Measurements from ENCODE around the gene KCNG2.
"Not testable (repeated sequence)": the region's sequence is repeated elsewhere in the genome, so short reads cannot be mapped to it uniquely, and the experiment has no call there.

Gene KCNG2

GRCh38 chr18:79851950-79852349 is 54.2 kb downstream of the KCNG2 start:
- no peak for DNase-seq (ENCODE audit: low read depth in 2 of 3, low spot score in 2 of 3)

- DNase-seq (ENCODE audit: low read depth in 2 of 3, low spot score in 2 of 3), result no peak
Measured at GRCh38 chr18:79852561-79853302, 55.0 kb downstream of the KCNG2 start.

- DNase-seq (ENCODE audit: low read depth in 2 of 3, low spot score in 2 of 3), result no peak
Measured at GRCh38 chr18:79853303-79853992, 55.7 kb downstream of the KCNG2 start.

GRCh38 chr18:79853993-79854364 is 56.2 kb downstream of the KCNG2 start:
- DNase-seq (ENCODE audit: low read depth in 2 of 3, low spot score in 2 of 3), result no peak

- DNase-seq (ENCODE audit: low read depth in 2 of 3, low spot score in 2 of 3), result no peak
Measured at GRCh38 chr18:79855147-79855933, 57.6 kb downstream of the KCNG2 start.

- no peak for DNase-seq (ENCODE audit: low read depth in 2 of 3, low spot score in 2 of 3)
Measured at GRCh38 chr18:79856119-79857007, 58.6 kb downstream of the KCNG2 start.

GRCh38 chr18:79857082-79857671 is 59.4 kb downstream of the KCNG2 start:
- DNase-seq (ENCODE audit: low read depth in 2 of 3, low spot score in 2 of 3), result no peak

GRCh38 chr18:79859314-79859713 is 61.6 kb downstream of the KCNG2 start:
- no peak for DNase-seq (ENCODE audit: low read depth in 2 of 3, low spot score in 2 of 3)

- no peak for DNase-seq (ENCODE audit: low read depth in 2 of 3, low spot score in 2 of 3)
Measured at GRCh38 chr18:79861687-79862086, 63.9 kb downstream of the KCNG2 start.

GRCh38 chr18:79862562-79862961 is 64.8 kb downstream of the KCNG2 start:
- DNase-seq (ENCODE audit: low read depth in 2 of 3, low spot score in 2 of 3), result no peak

- DNase-seq (ENCODE audit: low read depth in 2 of 3, low spot score in 2 of 3), result no peak
Measured at GRCh38 chr18:79863161-79864005, 65.6 kb downstream of the KCNG2 start.

- no peak for DNase-seq (ENCODE audit: low read depth in 2 of 3, low spot score in 2 of 3)
Measured at GRCh38 chr18:79864006-79864725, 66.4 kb downstream of the KCNG2 start.

- DNase-seq (ENCODE audit: low read depth in 2 of 3, low spot score in 2 of 3), result not testable (repeated sequence)
Measured at GRCh38 chr18:79864955-79865354, 67.2 kb downstream of the KCNG2 start.

- DNase-seq (ENCODE audit: low read depth in 2 of 3, low spot score in 2 of 3), result not testable (repeated sequence)
Measured at GRCh38 chr18:79865951-79866350, 68.2 kb downstream of the KCNG2 start.

GRCh38 chr18:79866889-79867574 is 69.3 kb downstream of the KCNG2 start:
- DNase-seq (ENCODE audit: low read depth in 2 of 3, low spot score in 2 of 3), result no peak

- no peak for DNase-seq (ENCODE audit: low read depth in 2 of 3, low spot score in 2 of 3)
Measured at GRCh38 chr18:79867666-79868065, 69.9 kb downstream of the KCNG2 start.

GRCh38 chr18:79868168-79868784 is 70.5 kb downstream of the KCNG2 start:
- DNase-seq (ENCODE audit: low read depth in 2 of 3, low spot score in 2 of 3), result no peak

Measured in activated CD8-positive, alpha-beta memory T cell treated with anti-CD3 and anti-CD28 coated beads for 48 hours (primary cell).